HEK293T (cell line): ENCODE data around the gene MANEAL.

Source experiments
- ARNT ChIP-seq: fragments of 450-650 bp; IDR thresholded peaks from 2 replicates; pipeline ENCODE4 v1.6.1; 2017; ENCODE audit warnings: mild to moderate bottlenecking
- BHLHE40 ChIP-seq: fragments of 450-650 bp; IDR thresholded peaks from 2 replicates; pipeline ENCODE4 v1.6.1; 2016; ENCODE audit warnings: mild to moderate bottlenecking, moderate library complexity, borderline replicate concordance
- CTBP1 ChIP-seq: fragments of 450-650 bp; IDR thresholded peaks from 2 replicates; pipeline ENCODE4 v1.6.1; 2016; ENCODE audit warnings: borderline replicate concordance
- ELF4 ChIP-seq: fragments of 450-650 bp; IDR thresholded peaks from 2 replicates; pipeline ENCODE4 v1.6.1; 2017; ENCODE audit warnings: antibody characterized with exemption
- FOXA1 ChIP-seq: fragments of 450-650 bp; IDR thresholded peaks from 2 replicates; pipeline ENCODE4 v1.6.1; 2016; ENCODE audit warnings: mild to moderate bottlenecking
- FOXK2 ChIP-seq: fragments of 450-650 bp; IDR thresholded peaks from 2 replicates; pipeline ENCODE4 v1.6.1; 2016; ENCODE audit warnings: mild to moderate bottlenecking
- FOXM1 ChIP-seq: fragments of 450-650 bp; IDR thresholded peaks from 2 replicates; pipeline ENCODE4 v1.6.1; 2017; ENCODE audit warnings: mild to moderate bottlenecking, borderline replicate concordance
- L3MBTL2 ChIP-seq: fragments of 450-650 bp; conservative IDR thresholded peaks from 2 replicates; pipeline ENCODE4 v1.6.1; 2016; ENCODE audit warnings: mild to moderate bottlenecking
- LEF1 ChIP-seq: fragments of 450-650 bp; IDR thresholded peaks from 2 replicates; pipeline ENCODE4 v1.6.1; 2017; ENCODE audit warnings: mild to moderate bottlenecking, borderline replicate concordance
- NFRKB ChIP-seq: fragments of 450-650 bp; IDR thresholded peaks from 2 replicates; pipeline ENCODE4 v1.6.1; 2016; ENCODE audit warnings: mild to moderate bottlenecking, moderate library complexity
- SP1 ChIP-seq: fragments of 450-650 bp; IDR thresholded peaks from 2 replicates; pipeline ENCODE4 v1.6.1; 2017
- SUZ12 ChIP-seq: fragments of 450-650 bp; IDR thresholded peaks from 2 replicates; pipeline ENCODE4 v1.6.1; 2016; ENCODE audit warnings: mild to moderate bottlenecking
- TARDBP ChIP-seq: fragments of 450-650 bp; IDR thresholded peaks from 2 replicates; pipeline ENCODE4 v1.6.1; 2016

GRCh38 chr1:37748565-37748964 is 45.1 kb upstream of the MANEAL start:
- TF ChIP-seq NFRKB (no peak), BHLHE40 (no peak), SUZ12 (no peak), LEF1 (no peak), FOXK2 (no peak), FOXA1 (no peak), FOXM1 (no peak), TARDBP (no peak), CTBP1 (no peak), ELF4 (no peak), ARNT (no peak), SP1 (no peak), L3MBTL2 (no peak)
